CMK (cell line): ENCODE data around the gene SHROOM2.
"Not testable (repeated sequence)": the region's sequence is repeated elsewhere in the genome, so short reads cannot be mapped to it uniquely, and the experiment has no call there.

Experiments
- DNase-seq: peaks from one replicate; pipeline ENCODE4 v3.0.0-alpha.2; 2010; ENCODE audit warnings: low read depth

SHROOM2 gene

GRCh38 chrX:9785944-9786797 lies at the start of gene SHROOM2:
Gene SHROOM2 (plus strand): TSS chrX:9786429. CDS start chrX:9786546, 117 bp downstream.
- DNase-seq, result no peak

GRCh38 chrX:9737363-9737762 lies 48.9 kb upstream of the SHROOM2 start:
- DNase-seq, result no peak

- DNase-seq, result no peak
Observed at GRCh38 chrX:9738151-9738550, 48.1 kb upstream of the SHROOM2 start.

GRCh38 chrX:9739130-9739529 lies 47.1 kb upstream of the SHROOM2 start:
- DNase-seq, result no peak

GRCh38 chrX:9745417-9746115 lies 40.7 kb upstream of the SHROOM2 start:
- no peak for DNase-seq

GRCh38 chrX:9746148-9746888 lies 39.9 kb upstream of the SHROOM2 start:
- DNase-seq, result no peak

- DNase-seq, result no peak
Observed at GRCh38 chrX:9747644-9748043, 38.6 kb upstream of the SHROOM2 start.

GRCh38 chrX:9749146-9749692 lies 37.0 kb upstream of the SHROOM2 start:
- DNase-seq, result no peak

GRCh38 chrX:9757366-9757765 lies 28.9 kb upstream of the SHROOM2 start:
- no peak for DNase-seq

- no peak for DNase-seq
Observed at GRCh38 chrX:9758021-9758638, 28.1 kb upstream of the SHROOM2 start.

GRCh38 chrX:9759337-9759736 lies 26.9 kb upstream of the SHROOM2 start:
- DNase-seq, result no peak

- no peak for DNase-seq
Observed at GRCh38 chrX:9765072-9765736, 21.0 kb upstream of the SHROOM2 start.

GRCh38 chrX:9765737-9766097 lies 20.5 kb upstream of the SHROOM2 start, which contains the start of gene GPR143:
Gene GPR143 (minus strand): TSS chrX:9765847. CDS start chrX:9765817, 30 bp downstream.
- DNase-seq, result no peak

GRCh38 chrX:9767375-9767774 lies 18.9 kb upstream of the SHROOM2 start:
- DNase-seq, result no peak

GRCh38 chrX:9768321-9768839 lies 17.8 kb upstream of the SHROOM2 start:
- DNase-seq, result not testable (repeated sequence)

- no peak for DNase-seq
Observed at GRCh38 chrX:9770319-9770718, 15.9 kb upstream of the SHROOM2 start.

GRCh38 chrX:9772943-9773342 lies 13.3 kb upstream of the SHROOM2 start:
- DNase-seq, result no peak

- DNase-seq, result no peak
Observed at GRCh38 chrX:9775930-9776329, 10.3 kb upstream of the SHROOM2 start.

- no peak for DNase-seq
Observed at GRCh38 chrX:9781941-9782340, 4.3 kb upstream of the SHROOM2 start.

GRCh38 chrX:9784332-9784731 lies 1.9 kb upstream of the SHROOM2 start:
- no peak for DNase-seq
